Effector CD4-positive, alpha-beta T cell (primary cell): ENCODE data around the gene FRMPD4.
"Not testable (repeated sequence)": the region's sequence is repeated elsewhere in the genome, so short reads cannot be mapped to it uniquely, and the experiment has no call there.

Experiments used
- DNase-seq: peaks from one replicate; pipeline ENCODE4 v3.0.0-alpha.2; 2020

Gene FRMPD4

DNA sequence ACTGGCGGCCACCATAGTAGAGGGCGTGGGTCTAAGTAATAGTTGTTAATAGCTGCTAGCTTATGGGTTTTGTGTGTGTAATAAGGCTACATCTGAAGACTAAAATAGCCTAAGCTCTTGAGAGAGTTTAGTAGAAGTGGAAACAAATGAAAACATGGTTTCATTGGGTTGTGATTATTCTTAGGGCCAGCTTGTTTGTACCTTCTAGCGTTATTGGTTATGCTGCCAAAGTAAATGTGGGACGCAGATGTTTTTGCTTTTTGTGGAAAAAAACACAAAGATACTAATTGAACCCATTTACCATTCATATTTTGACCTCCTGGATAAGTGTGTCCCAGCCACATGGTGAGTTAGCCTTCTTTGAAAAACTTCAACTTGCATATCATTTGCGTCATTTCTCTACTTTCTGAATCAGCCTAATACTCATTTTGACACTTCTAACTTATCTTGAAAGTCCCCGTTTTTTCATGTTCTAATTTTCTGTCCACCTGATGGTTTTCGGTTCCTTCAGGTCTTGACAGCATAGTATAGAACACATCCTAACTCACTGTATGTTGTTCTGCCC, 305.3 kb downstream of the FRMPD4 start:
- no peak for DNase-seq

GRCh38 chrX:12446342-12447075, 308.2 kb downstream of the FRMPD4 start:
- DNase-seq = no peak

DNA sequence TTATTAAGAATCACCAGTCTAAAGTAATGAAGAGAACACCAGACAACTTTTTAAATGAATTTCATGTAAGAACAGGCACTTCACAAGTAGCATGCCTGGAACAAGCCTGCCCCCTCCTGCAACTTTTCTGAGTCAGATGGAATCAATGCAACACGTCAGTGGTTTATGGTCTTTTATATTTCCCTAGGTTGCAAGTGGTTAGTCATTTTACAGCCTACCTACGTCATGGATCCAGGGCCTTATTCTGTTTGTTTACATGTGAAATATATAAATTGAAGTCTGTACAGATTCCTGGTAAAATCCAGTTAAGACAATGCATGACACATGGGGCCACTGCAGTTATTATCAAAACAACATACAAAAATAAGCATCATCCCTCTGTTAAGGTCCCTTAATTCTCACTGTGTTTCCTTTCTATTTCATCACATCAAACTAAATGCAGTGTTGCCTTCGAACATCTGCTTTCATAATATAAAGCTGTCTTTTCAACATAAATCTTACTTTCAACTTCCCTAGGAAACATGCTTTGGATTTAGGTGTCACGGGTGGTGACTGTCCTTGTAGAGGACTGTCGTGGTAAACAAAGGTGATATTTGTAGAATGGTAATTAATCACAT, 309.3 kb downstream of the FRMPD4 start:
- DNase-seq = no peak

DNA sequence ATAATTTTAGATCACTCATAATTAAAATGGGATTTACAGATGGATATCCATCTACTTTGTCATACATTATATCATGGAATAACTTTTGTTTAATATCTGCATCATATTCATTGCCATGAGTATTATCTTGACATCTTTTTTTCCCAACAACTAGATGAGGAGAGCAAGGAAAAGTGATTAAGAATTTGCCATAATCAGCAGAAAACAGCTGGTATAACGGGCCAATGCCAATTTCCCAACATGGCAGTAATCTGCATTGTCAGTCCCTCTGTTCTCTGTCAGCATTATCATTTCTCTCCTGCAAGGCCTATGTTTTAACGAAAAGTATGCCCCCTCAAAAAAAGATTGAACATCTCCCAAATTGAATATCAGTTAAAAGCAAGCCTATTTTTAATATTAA, 314.0 kb downstream of the FRMPD4 start:
- DNase-seq = no peak

GRCh38 chrX:12460929-12461328, 322.7 kb downstream of the FRMPD4 start:
- DNase-seq = no peak

DNA sequence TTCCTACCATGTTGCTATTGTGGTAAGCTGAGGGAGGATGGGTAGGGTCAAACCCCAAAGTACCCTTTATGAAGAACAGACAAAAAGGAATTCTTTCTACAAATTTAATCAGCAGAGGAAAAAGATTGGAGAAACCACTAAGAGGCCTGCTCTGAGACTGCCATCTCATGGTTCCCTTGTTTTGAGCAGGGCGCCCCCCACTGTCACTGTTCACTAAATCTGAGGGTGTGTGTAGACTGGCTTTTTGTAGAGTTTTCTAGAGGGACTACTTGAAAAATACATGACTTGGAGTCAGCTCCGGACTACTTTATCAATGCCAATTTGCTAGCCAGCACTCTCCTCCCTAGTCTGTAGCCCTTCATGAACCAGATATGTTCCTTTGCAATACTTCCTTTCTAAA, 324.8 kb downstream of the FRMPD4 start:
- no peak for DNase-seq

DNA sequence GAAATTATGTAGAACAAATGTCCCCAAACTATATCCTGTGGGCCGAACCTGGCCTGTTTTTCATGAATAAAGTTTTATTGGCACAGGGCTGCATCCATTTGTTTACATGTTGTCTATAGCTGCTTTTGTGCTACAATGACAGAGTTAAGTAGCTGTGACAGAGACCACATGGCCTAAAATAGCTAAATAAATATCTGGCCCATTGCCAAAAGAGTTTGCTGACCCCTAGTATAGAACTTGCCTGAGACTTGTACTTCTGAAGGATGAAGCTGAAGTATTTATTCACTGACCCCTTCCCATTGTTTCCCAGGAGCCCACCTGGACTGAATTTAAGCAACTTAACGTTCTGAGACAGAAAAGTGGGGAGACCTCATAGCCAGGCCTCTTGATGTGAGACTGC, 325.6 kb downstream of the FRMPD4 start:
- DNase-seq = no peak

GRCh38 chrX:12467321-12467720, 329.0 kb downstream of the FRMPD4 start:
- no peak for DNase-seq

DNA sequence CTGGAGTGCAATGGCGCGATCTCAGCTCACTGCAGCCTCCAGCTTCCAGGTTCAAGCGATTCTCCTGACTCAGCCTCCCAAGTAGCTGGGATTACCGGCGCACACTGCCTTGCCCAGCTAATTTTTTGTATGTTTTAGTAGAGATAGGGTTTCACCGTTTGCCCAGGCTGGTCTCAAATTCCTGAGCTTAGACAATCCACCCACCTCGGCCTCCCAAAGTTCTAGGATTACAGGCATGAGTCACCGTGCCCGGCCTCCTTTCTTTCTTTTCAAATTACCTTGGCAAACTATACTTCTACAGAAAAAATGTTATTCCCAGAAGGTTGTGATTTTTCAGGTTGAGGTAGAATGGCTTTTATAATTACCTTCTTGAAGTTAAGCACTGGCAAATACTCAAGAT, 331.0 kb downstream of the FRMPD4 start:
- no peak for DNase-seq

- DNase-seq = no peak
These were observed 332.8 kb downstream of the FRMPD4 start for GRCh38 chrX:12471061-12471460.

DNA sequence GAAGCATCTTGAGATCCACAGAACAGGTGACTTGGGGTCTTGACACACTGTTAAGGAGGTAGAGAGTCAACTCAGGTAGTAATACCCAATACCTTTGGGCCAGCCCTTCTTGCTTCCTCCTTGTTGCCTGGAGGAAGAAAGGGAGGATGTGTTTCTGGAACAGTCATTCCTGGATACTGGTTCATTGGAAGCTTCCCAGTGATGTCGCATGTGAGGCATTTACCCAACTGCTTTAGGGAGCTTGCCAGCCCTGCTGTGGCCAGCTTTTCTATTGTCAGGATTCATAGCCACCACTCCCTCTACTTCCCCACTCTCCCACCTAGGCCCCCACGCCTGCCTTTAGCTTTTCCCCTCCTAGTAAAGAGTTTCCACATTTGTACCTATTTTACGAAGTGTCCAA, 342.7 kb downstream of the FRMPD4 start:
- DNase-seq = no peak

DNA sequence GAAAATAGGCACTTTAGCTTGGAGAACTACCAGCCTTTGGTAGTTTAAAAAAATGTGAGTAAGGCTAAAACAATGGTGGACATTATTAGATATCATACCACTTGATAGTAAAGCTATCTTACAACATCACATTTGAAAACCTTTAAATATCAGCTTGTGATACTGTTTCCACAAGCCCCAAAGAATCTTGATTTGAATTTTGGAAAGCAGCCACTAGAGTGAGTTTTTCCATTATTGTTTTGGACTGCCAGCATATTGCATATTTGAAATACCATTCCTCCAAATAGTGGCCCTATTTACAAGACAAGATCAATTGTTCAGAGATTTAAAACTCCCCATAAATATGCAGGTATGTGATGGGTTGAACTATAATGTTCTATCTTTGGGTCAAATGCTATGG, 349.9 kb downstream of the FRMPD4 start:
- DNase-seq = no peak

DNA sequence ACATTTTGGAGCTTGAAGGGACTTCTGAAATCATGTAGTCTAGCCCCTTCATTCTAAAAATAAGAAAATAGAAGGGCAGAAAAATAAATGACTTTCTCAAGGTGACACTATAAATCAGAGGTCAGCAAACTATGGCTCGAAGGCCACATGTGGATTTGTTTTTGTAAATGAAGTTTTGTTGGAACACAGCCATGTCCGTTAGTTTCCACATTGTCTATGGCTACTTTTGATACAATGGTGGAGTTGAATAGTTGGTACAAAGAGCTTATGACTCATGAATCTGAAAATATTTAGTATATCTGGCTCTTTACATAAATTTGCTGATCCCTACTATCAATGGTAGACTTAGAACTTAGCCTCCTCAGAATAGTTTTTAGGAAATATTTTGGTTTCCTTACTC, 350.5 kb downstream of the FRMPD4 start:
- DNase-seq = no peak

- no peak for DNase-seq
These were observed 351.1 kb downstream of the FRMPD4 start for GRCh38 chrX:12489341-12489740.

DNA sequence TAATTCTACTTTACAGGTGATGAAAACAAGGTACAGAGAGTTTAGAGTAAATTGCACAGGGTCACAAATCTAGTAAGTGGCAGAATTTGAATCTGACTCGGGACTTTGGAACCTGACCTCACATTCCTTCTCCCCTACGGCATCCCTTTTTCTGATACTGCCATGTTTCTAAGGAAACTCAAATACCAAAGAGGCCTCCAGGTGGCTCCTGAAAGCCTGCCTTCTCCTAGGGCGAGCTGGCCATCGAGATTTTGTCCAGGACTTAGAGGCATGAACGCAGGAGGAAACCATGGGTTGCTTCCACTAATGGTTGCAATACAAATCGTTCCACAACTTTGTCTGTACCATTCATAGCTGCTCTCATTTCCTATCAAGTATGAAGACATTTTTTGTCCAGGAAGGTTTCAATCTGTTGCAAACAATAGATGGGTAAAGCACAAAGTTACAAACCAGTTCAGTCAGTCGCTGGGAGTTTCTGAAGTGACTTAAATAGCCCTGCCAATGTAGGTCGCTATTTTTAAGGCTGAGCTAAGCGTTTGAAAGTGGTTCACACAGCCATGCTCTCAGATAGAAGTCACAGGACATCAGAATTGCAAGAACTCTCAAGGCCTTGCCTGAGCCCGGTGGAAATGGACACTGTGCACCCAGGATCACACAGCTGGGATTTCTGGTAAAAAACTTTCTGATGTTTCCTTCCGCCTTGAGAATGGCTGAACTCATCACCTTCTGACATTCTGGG, 356.3 kb downstream of the FRMPD4 start:
- no peak for DNase-seq

DNA sequence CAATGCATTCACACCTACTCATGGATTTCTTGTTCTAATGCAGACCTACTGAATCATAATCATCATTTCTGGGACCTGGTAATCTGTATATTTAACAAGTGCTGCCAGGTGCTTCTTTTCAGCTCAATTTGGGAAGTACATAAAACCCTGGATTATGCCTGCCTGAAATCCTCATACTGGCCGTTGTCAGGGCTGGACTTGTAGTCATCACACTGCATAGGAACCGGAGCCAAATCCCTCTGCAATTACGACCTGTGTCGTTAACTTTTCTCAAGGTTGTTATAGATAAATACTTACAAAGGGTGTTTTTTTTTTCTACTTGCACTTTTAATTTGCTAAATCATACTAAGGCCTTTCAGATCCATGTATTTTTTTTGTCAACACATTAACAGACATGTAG, 358.1 kb downstream of the FRMPD4 start:
- DNase-seq = no peak

GRCh38 chrX:12497832-12498591, 359.7 kb downstream of the FRMPD4 start:
- DNase-seq = no peak

DNA sequence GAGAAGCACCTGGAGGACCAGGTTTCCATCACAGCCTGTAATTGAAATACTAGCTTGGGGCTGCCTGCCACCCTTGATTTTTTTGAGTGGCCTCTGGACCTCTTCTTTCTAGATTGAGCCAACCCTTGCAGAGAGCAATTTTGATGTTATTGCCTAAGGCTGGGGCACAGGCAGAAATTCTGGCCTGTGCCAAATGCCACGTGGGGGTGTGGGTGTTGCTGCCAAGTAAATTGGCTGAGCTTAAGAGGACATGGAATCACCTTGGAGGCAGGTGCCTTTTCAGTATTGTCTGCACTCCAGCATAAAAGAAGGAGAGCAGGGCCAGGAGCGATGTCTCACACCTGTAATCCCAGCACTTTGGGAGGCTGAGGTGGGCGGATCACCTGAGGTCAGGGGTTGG, 366.9 kb downstream of the FRMPD4 start:
- no peak for DNase-seq

DNA sequence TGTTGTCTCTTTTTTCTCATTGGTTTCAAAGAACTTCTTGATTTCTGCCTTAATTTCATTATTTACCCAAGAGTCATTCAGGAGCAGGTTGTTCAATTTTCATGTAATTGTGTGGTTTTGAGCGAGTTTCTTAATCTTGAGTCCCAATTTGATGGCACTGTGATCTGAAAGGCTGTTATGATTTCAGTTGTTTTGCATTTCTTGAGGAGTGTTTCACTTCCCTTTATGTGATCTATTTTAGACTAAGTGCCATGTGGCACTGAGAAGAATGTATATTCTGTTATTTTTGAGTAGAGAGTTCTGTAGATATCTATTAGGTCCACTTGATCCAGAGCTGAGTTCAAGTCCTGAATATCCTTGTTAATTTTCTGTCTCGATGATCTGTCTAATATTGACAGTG, 377.1 kb downstream of the FRMPD4 start:
- DNase-seq = not testable (repeated sequence)

- no peak for DNase-seq
These were observed 388.0 kb downstream of the FRMPD4 start for GRCh38 chrX:12526306-12526705.

DNA sequence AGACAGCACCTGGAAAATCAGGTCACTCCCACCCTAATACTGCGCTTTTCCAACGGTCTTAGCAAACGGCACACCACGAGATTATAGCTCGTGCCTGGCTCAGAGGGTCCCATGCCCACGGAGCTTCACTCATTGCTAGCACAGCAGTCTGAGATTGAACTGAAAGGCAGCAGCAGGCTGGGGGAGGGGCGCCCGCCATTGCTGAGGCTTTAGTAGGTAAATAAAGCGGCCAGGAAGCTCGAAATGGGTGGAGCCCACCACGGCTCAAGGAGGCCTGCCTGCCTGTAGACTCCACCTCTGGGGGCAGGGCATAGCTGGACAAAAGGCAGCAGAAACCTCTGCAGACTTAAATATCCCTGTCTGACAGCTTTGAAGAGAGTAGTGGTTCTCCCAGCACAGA, 399.8 kb downstream of the FRMPD4 start:
- not testable (repeated sequence) for DNase-seq

- not testable (repeated sequence) for DNase-seq
These were observed 404.0 kb downstream of the FRMPD4 start for GRCh38 chrX:12542251-12542650.

DNA sequence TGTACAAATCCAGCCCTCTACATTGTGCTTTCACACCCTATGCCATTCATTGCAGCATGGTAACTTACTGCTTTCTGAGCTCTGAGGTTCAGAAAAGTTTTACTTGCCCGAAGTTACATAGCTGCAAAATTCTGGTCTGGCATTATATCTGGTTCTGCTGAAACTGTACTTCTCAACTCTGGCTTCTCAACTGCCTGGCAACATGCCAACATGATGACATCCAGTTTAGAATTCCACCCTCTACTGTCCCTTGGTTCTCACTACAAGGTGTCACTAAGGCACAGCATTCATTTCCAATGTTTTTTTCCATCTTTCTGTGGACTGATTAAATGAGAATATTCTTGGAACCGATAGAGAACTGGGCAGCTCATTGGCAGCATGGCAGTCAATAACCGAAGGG, 410.1 kb downstream of the FRMPD4 start:
- no peak for DNase-seq
